HCT116 (cell line): ENCODE data around the gene RFTN1. TPM values are rescaled to one million over a fixed set of nuclear protein-coding genes. Genes with fewer than 3 reads are reported as not detected.

ENCODE experiments used
- ATAC-seq: fragments of 200-7000 bp; cut with Tn5 transposase; 2 replicates; pipeline ENCODE4 v1.9.1; 2020; ENCODE audit warnings: mild to moderate bottlenecking, moderate library complexity
- BruUV-seq: library from RNA; stranded (reverse); fragments of 400-500 nt; replicated peaks from 2 replicates; lab custom pipeline; 2021; lab: Mats Ljungman, UMichigan
- CTCF ChIA-PET: fragments of 300-600 bp; sonication (Branson Sonifier 250); formaldehyde crosslinking; loops from one replicate; lab custom pipeline; 2021; ENCODE audit warnings: antibody characterized with exemption; lab: Charles Lee
- POLR2A ChIA-PET: fragments of 300-600, 350-600 bp; sonication (Branson Sonifier 250); formaldehyde crosslinking; loops from one replicate; lab custom pipeline; 2021; ENCODE audit warnings: antibody characterized with exemption; lab: Charles Lee
- RAD21 ChIA-PET, 2 experiments: fragments of 300-600 bp; sonication (Branson Sonifier 250); formaldehyde crosslinking; loops; one replicate each; lab custom pipeline; 2023; ENCODE audit warnings: low total read pairs in 2 of 2; ENCODE audit not compliant: uncharacterized antibody in 2 of 2, unreplicated experiment in 2 of 2, low non-redundant PET in 1 of 2; lab: Charles Lee
- DNase-seq: peaks from one replicate; pipeline ENCODE4 v3.0.0-alpha.2; 2010; ENCODE audit warnings: low read depth, low spot score
- H2AFZ ChIP-seq: fragments of 200-600 bp; shearing (Covaris generic), sonication (generic); 2 replicates; pipeline ENCODE4 v1.6.1; 2017; ENCODE audit warnings: low read depth, mixed run types, mixed read lengths, antibody characterized with exemption, low read length; ENCODE audit not compliant: poor library complexity, severe bottlenecking
- H3K27ac ChIP-seq: 2 replicates; pipeline ENCODE4 v1.5.1; 2012; ENCODE audit warnings: low read depth, low read length
- H3K27me3 ChIP-seq: fragments of 200-600 bp; sonication (generic); 2 replicates; pipeline ENCODE4 v1.6.1; 2016; ENCODE audit warnings: mixed run types, low read length, mixed read lengths; ENCODE audit not compliant: insufficient read depth
- H3K36me3 ChIP-seq, 2 experiments: fragments of 200-500 bp in 1 of 2; fragments of 200-600 bp in 1 of 2; sonication (Bioruptor generic) in 1 of 2; sonication (generic) in 1 of 2; 2 replicates each; pipeline versions ENCODE4 v1.5.1 to v1.6.1; 2014 to 2016; ENCODE audit warnings: low read length in 2 of 2, inconsistent platforms in 1 of 2, mixed read lengths in 1 of 2, mixed run types in 1 of 2; ENCODE audit not compliant: insufficient read depth in 2 of 2, control insufficient read depth in 1 of 2
- H3K4me1 ChIP-seq, 2 experiments: fragments of 200-600 bp in 1 of 2; sonication (generic) in 1 of 2; 2 replicates each; pipeline versions ENCODE4 v1.5.1 to v1.6.1; 2012 to 2017; ENCODE audit warnings: low read length in 2 of 2, inconsistent platforms in 1 of 2, mild to moderate bottlenecking in 1 of 2, mixed read lengths in 1 of 2, mixed run types in 1 of 2, moderate library complexity in 1 of 2; ENCODE audit not compliant: insufficient read depth in 2 of 2, control insufficient read depth in 1 of 2
- H3K4me2 ChIP-seq: fragments of 200-600 bp; sonication (generic); 2 replicates; pipeline ENCODE4 v1.6.1; 2017; ENCODE audit warnings: mixed run types, low read length, mixed read lengths
- H3K4me3 ChIP-seq, 2 experiments: fragments of 200-600 bp in 1 of 2; sonication (generic) in 1 of 2; replicated peaks in 1 of 2; 2 replicates each; pipeline ENCODE4 v1.5.1; 2011 to 2016; ENCODE audit warnings: low read length in 2 of 2, control low read depth in 1 of 2, low read depth in 1 of 2, mild to moderate bottlenecking in 1 of 2, mixed read lengths in 1 of 2, mixed run types in 1 of 2
- H3K79me2 ChIP-seq: fragments of 200-600 bp; sonication (generic); 2 replicates; pipeline ENCODE4 v1.6.1; 2017; ENCODE audit warnings: mild to moderate bottlenecking, mixed run types, low read length, moderate library complexity, mixed read lengths; ENCODE audit not compliant: insufficient read depth
- H3K9ac ChIP-seq: fragments of 200-600 bp; sonication (generic); 2 replicates; pipeline ENCODE4 v1.6.1; 2016; ENCODE audit warnings: low read length, mixed read lengths
- H3K9me2 ChIP-seq: fragments of 200-600 bp; sonication (generic), shearing (Covaris generic); 2 replicates; pipeline ENCODE4 v1.6.1; 2017; ENCODE audit warnings: mixed run types, mild to moderate bottlenecking, moderate library complexity; ENCODE audit not compliant: insufficient read depth
- H3K9me3 ChIP-seq, 2 experiments: fragments of 200-500 bp in 1 of 2; fragments of 200-600 bp in 1 of 2; sonication (Bioruptor generic) in 1 of 2; sonication (generic) in 1 of 2; 2 replicates each; pipeline ENCODE4 v1.6.1; 2014 to 2017; ENCODE audit warnings: low read length in 2 of 2, mixed read lengths in 2 of 2, inconsistent platforms in 1 of 2, low read depth in 1 of 2, mild to moderate bottlenecking in 1 of 2, mixed run types in 1 of 2, moderate library complexity in 1 of 2; ENCODE audit not compliant: control insufficient read depth in 1 of 2, insufficient read depth in 1 of 2
- H4K20me1 ChIP-seq: fragments of 200-600 bp; sonication (generic), shearing (Covaris generic); 2 replicates; pipeline ENCODE4 v1.6.1; 2017; ENCODE audit warnings: mixed run types, mild to moderate bottlenecking, moderate library complexity; ENCODE audit not compliant: insufficient read depth
- CBX3 ChIP-seq: IDR thresholded peaks from 2 replicates; pipeline ENCODE4 v1.6.1; 2012; ENCODE audit warnings: low read depth
- CEBPB ChIP-seq: IDR thresholded peaks from 2 replicates; pipeline ENCODE4 v1.6.1; 2012; ENCODE audit warnings: low read depth
- ELF1 ChIP-seq: IDR thresholded peaks from 2 replicates; pipeline ENCODE4 v1.6.1; 2012; ENCODE audit warnings: low read depth, borderline replicate concordance
- EZH2 ChIP-seq: fragments of 200-600 bp; sonication (generic); IDR thresholded peaks from 2 replicates; pipeline ENCODE4 v1.6.1; 2017; ENCODE audit warnings: antibody characterized with exemption, mixed run types
- EZH2phosphoT487 ChIP-seq: fragments of 200-600 bp; IDR thresholded peaks from 2 replicates; pipeline ENCODE4 v1.6.1; 2018; ENCODE audit warnings: antibody characterized with exemption, borderline replicate concordance
- FOSL1 ChIP-seq: IDR thresholded peaks from 2 replicates; pipeline ENCODE4 v1.6.1; 2012; ENCODE audit warnings: low read depth
- POLR2AphosphoS5 ChIP-seq: IDR thresholded peaks from 2 replicates; pipeline ENCODE4 v1.6.1; 2011; ENCODE audit warnings: mild to moderate bottlenecking, low read depth, low read length, moderate library complexity
- SIN3A ChIP-seq: IDR thresholded peaks from 2 replicates; pipeline ENCODE4 v1.6.1; 2012; ENCODE audit warnings: low read depth
- SP1 ChIP-seq: IDR thresholded peaks from 2 replicates; pipeline ENCODE4 v1.6.1; 2012; ENCODE audit warnings: low read depth
- SRF ChIP-seq: IDR thresholded peaks from 2 replicates; pipeline ENCODE4 v1.6.1; 2012; ENCODE audit warnings: low read depth
- TCF7L2 ChIP-seq: IDR thresholded peaks from 2 replicates; pipeline ENCODE4 v1.7.0; 2011; ENCODE audit warnings: borderline replicate concordance, inconsistent platforms; ENCODE audit not compliant: insufficient read depth, insufficient read length; ENCODE audit errors: extremely low read depth
- YY1 ChIP-seq: IDR thresholded peaks from 2 replicates; pipeline ENCODE4 v1.6.1; 2011; ENCODE audit warnings: low read length, low read depth, moderate library complexity, mild to moderate bottlenecking; ENCODE audit not compliant: insufficient replicate concordance; ENCODE audit errors: extremely low read depth
- ZNF274 ChIP-seq: fragments of 200-500 bp; sonication (Bioruptor generic); IDR thresholded peaks from 2 replicates; pipeline ENCODE4 v1.6.1; 2014; ENCODE audit warnings: mild to moderate bottlenecking, low read depth, low read length, inconsistent platforms
- intact Hi-C: fragments of 100-400 bp; cut with micrococcal nuclease; formaldehyde crosslinking; loops from 2 replicates; pipeline ENCODE4 v1.10.0; 2022
- total RNA-seq: library from RNA; stranded (reverse); gene quantifications from one replicate; pipeline ENCODE4 v1.2.1, GENCODE V29; 2021; ENCODE audit not compliant: unreplicated experiment
- TF ChIP-seq, protein P1 (sequence below), 3 experiments: fragments of 200-600 bp in 1 of 3; sonication (generic) in 1 of 3; IDR thresholded peaks in 2 of 3; conservative IDR thresholded peaks in 1 of 3; 2 replicates each; pipeline ENCODE4 v1.5.1; 2012 to 2017; ENCODE audit warnings: low read depth in 2 of 3, low read length in 2 of 3, antibody characterized with exemption in 1 of 3, borderline replicate concordance in 1 of 3, control low read depth in 1 of 3, mild to moderate bottlenecking in 1 of 3, mixed read lengths in 1 of 3, mixed run types in 1 of 3, moderate library complexity in 1 of 3; ENCODE audit not compliant: insufficient read depth in 1 of 3
- TF ChIP-seq, protein P2 (sequence below): IDR thresholded peaks from 2 replicates; pipeline ENCODE4 v1.6.1; 2011; ENCODE audit warnings: mild to moderate bottlenecking, low read length, moderate library complexity; ENCODE audit not compliant: insufficient replicate concordance; ENCODE audit errors: extremely low read depth
- TF ChIP-seq, protein P3 (sequence below): IDR thresholded peaks from 2 replicates; pipeline ENCODE4 v1.6.1; 2012

Gene RFTN1
- total RNA-seq, 1 experiment from 2014 or later, result 3.9 TPM

DNA sequence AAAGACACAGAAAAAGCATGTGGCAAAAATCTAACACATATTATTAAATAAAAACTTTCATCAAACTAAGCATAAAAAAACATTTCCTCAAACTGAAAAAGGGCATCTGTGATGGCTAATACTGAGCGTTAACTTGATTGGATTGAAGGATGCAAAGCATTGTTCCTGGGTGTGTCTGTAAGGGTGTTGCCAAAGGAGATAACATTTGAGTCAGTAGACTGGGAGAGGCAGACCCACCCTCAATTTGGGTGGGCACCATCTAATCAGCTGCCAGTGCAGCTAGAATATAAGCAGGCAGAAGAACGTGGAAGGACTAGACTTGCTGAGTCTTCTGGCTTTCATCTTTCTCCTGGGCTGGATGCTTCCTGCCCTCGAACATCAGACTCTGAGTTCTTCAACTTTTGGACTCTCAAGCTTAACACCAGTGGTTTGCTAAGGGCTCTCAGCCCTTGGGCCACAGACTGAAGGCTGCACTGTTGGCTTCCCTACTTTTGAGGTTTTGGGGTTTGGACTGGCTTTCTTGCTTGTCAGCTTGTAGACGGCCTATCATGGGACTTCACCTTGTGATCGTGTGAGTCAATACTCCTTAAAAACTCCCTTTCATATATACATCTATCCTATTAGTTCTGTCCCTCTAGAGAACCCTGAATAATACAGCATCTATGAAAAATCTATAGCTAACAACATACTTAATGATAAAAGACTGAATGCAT is 46.3 kb upstream of the RFTN1 start:
- intact Hi-C loops, result no loop called here
- DNase-seq, result no peak
- H2AFZ ChIP-seq, result no peak overlapping the region
- BruUV-seq, result no TSS peak
- H3K9ac ChIP-seq, result no peak overlapping the region
- no peak overlapping the region for H3K4me3 ChIP-seq
- H3K4me1 ChIP-seq, result no peaks in the 10 kb centered on the region
- H3K9me3 ChIP-seq, result no peaks in the 10 kb centered on the region
- H3K36me3 ChIP-seq, result no peaks in the 10 kb centered on the region
- ChIA-PET RAD21 (no interaction called here), POLR2A (no interaction called here), CTCF (no interaction called here)
- H4K20me1 ChIP-seq, result no peaks in the 10 kb centered on the region
- ATAC-seq, result no peak
- H3K4me2 ChIP-seq, result no peak overlapping the region
- no peak for TF ChIP-seq SIN3A
- TF ChIP-seq, protein P1, sequence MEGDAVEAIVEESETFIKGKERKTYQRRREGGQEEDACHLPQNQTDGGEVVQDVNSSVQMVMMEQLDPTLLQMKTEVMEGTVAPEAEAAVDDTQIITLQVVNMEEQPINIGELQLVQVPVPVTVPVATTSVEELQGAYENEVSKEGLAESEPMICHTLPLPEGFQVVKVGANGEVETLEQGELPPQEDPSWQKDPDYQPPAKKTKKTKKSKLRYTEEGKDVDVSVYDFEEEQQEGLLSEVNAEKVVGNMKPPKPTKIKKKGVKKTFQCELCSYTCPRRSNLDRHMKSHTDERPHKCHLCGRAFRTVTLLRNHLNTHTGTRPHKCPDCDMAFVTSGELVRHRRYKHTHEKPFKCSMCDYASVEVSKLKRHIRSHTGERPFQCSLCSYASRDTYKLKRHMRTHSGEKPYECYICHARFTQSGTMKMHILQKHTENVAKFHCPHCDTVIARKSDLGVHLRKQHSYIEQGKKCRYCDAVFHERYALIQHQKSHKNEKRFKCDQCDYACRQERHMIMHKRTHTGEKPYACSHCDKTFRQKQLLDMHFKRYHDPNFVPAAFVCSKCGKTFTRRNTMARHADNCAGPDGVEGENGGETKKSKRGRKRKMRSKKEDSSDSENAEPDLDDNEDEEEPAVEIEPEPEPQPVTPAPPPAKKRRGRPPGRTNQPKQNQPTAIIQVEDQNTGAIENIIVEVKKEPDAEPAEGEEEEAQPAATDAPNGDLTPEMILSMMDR (IDR thresholded peaks at IDR 0.05 in 2 of 3, conservative IDR thresholded peaks at IDR 0.05 in 1 of 3; ENCODE audit: borderline replicate concordance in 1 of 3, insufficient read depth in 1 of 3, low read depth in 2 of 3, low read length in 2 of 3), result no peak
- no peak for TF ChIP-seq ELF1
- TF ChIP-seq SP1, result no peak
- TF ChIP-seq EZH2, result no peak
- no peak for TF ChIP-seq POLR2AphosphoS5
- TF ChIP-seq CEBPB, result no peak
- TF ChIP-seq, protein P2, sequence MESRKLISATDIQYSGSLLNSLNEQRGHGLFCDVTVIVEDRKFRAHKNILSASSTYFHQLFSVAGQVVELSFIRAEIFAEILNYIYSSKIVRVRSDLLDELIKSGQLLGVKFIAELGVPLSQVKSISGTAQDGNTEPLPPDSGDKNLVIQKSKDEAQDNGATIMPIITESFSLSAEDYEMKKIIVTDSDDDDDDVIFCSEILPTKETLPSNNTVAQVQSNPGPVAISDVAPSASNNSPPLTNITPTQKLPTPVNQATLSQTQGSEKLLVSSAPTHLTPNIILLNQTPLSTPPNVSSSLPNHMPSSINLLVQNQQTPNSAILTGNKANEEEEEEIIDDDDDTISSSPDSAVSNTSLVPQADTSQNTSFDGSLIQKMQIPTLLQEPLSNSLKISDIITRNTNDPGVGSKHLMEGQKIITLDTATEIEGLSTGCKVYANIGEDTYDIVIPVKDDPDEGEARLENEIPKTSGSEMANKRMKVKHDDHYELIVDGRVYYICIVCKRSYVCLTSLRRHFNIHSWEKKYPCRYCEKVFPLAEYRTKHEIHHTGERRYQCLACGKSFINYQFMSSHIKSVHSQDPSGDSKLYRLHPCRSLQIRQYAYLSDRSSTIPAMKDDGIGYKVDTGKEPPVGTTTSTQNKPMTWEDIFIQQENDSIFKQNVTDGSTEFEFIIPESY, result no peak
- no peak for TF ChIP-seq EZH2phosphoT487
- no peak for TF ChIP-seq SRF
- TF ChIP-seq, protein P3, sequence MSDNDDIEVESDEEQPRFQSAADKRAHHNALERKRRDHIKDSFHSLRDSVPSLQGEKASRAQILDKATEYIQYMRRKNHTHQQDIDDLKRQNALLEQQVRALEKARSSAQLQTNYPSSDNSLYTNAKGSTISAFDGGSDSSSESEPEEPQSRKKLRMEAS, result no peak
- no peak for TF ChIP-seq TCF7L2
- TF ChIP-seq YY1, result no peak
- TF ChIP-seq FOSL1, result no peak
- TF ChIP-seq ZNF274, result no peak
- TF ChIP-seq CBX3, result no peak
- H3K9me2 ChIP-seq, result no peaks in the 10 kb centered on the region
- H3K27ac ChIP-seq, result no peak overlapping the region
- no peaks in the 10 kb centered on the region for H3K79me2 ChIP-seq
- no peaks in the 10 kb centered on the region for H3K27me3 ChIP-seq
